ENCODE data around the gene CEP170B.

DNA sequence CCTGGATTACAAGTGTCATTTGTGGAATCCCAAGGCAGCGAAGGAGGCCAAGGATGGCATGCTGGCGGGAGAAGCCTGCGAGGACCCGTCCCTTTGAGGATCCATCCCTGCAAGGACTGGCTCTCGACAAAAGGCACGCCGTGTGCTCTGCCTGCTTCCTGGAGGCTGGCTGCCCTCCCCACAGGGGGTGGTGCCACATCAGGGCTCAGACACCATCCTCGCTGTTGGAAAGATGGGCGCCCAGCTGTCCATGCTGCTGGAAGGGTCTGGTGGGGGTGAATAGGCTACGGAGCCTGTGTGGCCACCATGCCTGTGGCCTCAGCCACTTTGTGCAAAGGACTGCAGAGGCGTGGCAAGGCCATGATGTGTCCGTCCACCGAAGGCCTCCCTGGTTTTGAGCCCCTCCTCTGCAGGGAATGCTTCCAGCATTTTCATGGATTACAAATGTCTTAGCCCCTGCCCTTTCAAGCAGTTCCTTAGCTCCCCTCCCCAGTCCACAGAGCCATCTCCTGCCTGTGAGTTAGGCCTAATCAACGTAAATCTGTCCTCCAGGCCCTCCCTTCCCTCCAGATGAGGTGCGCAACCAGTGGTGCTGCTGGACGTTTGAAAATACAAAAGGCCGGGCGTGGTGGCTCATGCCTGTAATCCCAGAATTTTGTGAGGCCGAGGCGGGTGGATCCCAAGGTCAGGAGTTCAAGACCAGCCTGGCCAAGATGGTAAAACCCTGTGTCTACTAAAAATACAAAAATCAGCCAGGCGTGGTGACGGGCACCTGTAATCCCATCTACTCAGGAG is 42.0 kb upstream of the CEP170B start:
- TF ChIP-seq CEBPB (IDR thresholded peaks at IDR 0.05; ENCODE audit: low read depth, low read length) (no peak), POLR2A (IDR thresholded peaks at IDR 0.05; ENCODE audit: control extremely low read depth in 1 of 2, low read depth in 2 of 2, low read length in 2 of 2) (no peak), SP1 (IDR thresholded peaks at IDR 0.05; ENCODE audit: low read depth, low read length) (no peak), HDAC2 (IDR thresholded peaks at IDR 0.05; ENCODE audit: borderline replicate concordance in 1 of 2, low read depth in 2 of 2, low read length in 2 of 2) (no peak)
- TF ChIP-seq, protein P1, sequence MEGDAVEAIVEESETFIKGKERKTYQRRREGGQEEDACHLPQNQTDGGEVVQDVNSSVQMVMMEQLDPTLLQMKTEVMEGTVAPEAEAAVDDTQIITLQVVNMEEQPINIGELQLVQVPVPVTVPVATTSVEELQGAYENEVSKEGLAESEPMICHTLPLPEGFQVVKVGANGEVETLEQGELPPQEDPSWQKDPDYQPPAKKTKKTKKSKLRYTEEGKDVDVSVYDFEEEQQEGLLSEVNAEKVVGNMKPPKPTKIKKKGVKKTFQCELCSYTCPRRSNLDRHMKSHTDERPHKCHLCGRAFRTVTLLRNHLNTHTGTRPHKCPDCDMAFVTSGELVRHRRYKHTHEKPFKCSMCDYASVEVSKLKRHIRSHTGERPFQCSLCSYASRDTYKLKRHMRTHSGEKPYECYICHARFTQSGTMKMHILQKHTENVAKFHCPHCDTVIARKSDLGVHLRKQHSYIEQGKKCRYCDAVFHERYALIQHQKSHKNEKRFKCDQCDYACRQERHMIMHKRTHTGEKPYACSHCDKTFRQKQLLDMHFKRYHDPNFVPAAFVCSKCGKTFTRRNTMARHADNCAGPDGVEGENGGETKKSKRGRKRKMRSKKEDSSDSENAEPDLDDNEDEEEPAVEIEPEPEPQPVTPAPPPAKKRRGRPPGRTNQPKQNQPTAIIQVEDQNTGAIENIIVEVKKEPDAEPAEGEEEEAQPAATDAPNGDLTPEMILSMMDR (IDR thresholded peaks at IDR 0.05; ENCODE audit: control extremely low read depth in 1 of 3, insufficient read depth in 1 of 3, low read depth in 1 of 3, low read length in 3 of 3), result no peak

All from H1 (cell line).